IPS-18c (cell line): ENCODE data around the gene GRM4.

ENCODE experiments used
- H3K4me3 ChIP-seq: 2 replicates; pipeline ENCODE4 v1.7.0; 2013; ENCODE audit warnings: low read depth, mild to moderate bottlenecking, low read length, moderate library complexity; ENCODE audit not compliant: insufficient read depth
- H3K9me3 ChIP-seq: one replicate; pipeline ENCODE4 v1.6.1; 2013; ENCODE audit warnings: mild to moderate bottlenecking, low read length, moderate library complexity; ENCODE audit not compliant: control insufficient read depth, insufficient read depth

Gene GRM4

DNA sequence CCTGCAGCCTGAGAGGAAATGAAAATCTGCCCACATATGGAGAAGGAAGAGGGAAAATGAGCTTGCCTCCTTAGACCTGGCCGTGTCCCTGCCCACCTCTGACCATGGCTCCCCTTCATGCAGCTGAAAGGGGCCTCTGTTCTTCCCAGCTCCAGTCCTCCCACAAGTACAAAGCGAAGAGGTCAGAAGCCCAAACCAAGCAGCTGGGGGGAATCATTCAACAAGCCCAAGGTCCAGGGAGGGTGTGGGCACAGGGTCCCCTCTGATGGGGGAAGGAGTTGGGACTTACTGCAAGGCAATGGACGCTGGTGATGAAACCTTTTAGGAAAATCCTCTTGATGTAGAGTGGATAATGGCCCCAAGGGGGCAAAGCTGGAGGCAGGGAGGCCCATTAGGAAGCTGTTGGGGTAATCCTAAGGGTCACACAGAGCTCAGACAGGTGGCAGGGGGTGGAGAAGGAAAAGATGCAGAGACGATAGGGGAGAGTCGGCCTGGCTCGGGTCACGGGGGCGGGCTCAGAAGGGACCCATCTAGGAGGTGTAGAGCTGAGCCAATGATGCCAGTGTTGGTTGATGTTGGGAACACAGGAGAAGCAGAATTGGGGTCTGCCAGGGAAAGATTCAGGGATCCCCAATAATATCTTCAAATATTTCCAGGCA is 16.1 kb upstream of the GRM4 start:
- no peaks in the 10 kb centered on the region for H3K9me3 ChIP-seq

DNA sequence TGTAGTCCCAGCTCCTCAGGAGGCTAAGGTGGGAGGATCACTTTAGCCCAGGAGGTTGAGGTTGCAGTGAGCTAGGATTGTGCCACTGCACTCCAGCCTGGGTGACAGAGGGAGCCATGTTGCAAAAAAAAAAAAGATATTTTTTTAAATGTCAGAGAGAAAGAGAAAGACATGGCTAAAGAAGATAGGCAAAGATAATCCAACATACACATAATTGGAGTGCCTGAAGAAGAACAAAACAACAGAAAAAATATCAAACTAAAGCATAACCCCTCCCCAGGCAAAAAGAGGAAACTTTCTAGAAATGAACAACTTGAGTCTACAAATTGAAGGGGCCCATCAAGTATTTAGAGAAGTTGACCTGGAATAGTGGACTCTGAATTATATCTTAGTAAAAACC is 14.0 kb upstream of the GRM4 start:
- H3K4me3 ChIP-seq, result no peak overlapping the region
- no peaks in the 10 kb centered on the region for H3K9me3 ChIP-seq

More for the DNA sequence above, 16.1 kb upstream of the GRM4 start:
- no peak overlapping the region for H3K4me3 ChIP-seq

DNA sequence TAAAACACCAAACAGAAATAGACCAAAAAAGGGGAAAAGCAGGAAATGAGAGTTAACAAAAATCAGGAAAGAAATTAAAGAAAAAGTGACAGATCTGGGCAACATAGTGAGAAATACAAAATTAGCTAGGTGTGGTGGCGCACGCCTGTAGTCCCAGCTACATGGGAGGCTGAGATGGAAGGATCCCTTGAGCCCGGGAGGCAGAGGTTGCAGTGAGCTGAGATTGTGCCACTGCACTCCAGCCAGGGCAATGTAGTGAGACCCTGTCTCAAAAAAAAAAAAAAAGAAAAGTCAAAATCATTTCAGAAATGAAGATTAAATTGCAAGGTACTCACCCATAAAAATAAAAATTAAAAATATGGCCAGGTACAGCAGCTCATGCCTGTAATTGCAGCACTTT is 13.0 kb upstream of the GRM4 start:
- no peak overlapping the region for H3K4me3 ChIP-seq
- H3K9me3 ChIP-seq, result no peaks in the 10 kb centered on the region

DNA sequence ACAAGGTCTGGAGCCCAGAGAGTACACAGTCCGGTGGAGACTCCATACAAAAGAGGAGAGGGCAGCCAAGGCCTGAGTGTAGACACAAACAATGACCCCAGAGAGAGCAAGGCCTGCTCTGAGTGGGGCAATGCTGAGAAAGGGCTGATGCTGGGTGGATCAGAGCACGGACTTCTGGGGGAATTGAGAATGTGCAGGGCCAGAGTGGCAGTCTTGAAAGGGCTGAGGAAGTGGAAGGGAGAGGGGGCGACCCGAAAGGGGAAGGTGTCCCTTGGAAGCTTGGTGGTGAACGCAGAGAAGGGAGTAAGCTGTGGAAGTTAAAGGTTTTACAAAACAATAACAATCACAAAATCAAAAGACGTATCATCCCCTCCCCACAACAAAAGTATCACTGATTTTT is 12.0 kb upstream of the GRM4 start:
- H3K4me3 ChIP-seq, result no peak overlapping the region
- H3K9me3 ChIP-seq, result peaks cover 3% of the 10 kb centered on the region

DNA sequence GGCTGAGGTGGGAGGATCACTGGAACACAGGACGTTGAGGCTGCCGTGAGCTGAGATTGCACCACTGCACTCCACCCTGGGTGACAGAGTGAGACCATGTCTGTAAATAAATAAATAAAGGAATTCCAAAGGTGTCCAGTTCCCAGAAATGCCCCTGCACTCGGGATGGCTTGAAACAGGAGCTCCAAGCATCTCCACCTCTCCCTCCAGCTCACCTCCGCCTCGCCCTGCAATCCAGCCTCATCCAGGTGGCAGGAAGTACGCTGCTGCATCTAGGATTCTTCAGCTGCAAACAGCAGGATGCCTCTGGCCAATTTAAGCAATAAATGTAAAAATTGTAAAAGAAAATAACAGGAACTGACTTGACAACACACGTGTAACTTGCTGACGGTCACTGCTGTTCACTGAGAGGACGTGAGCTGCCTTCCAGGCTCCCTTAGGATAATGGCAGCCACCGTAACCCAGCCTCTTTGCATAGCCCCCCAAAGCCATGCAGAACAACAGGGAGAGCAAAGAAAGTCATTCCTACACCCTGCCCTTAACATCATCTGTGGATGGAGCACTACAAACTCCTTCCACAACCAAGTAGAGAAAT is 11.4 kb upstream of the GRM4 start:
- Histone ChIP-seq H3K9me3 (peaks cover 3% of the 10 kb centered on the region), H3K4me3 (no peak overlapping the region)

DNA sequence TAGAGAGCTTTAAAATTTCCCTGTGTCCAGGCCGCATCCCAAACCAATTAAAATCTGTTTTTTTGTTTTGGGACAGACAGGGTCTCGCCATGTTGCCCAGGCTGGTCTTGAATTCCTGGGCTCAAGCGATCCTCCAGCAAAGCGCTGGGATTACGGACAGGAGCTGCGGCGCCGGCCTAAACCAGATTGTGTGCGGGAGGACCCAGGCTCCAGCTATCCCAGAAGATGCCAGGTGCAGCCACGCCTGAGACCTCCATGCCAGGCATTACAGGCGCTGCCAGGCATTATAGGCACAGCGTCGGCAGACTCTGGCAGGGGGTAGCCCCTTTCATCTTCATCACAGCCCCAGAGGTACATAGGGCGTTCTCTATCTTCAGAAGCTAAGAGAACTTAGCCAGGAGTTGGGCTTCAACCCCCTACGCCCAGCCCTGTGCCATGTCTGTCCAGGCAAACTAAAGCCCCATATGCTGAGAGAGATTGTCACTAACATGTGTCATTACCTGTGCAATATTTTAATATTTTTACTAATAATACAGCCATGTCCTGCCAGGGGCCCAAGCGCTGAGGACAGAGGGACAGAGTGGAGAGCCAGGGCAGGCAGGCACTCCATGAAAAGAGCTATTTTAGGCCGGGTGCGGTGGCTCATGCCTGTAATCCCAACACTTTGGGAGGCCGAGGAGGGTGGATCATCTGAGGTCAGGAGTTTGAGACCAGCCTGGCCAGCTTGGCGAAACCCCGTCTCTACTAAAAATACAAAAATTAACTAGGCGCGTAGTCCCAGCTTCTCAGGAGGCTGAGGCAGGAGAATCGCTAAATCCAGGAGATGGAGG is 9.8 kb upstream of the GRM4 start:
- H3K9me3 ChIP-seq, result peaks cover 3% of the 10 kb centered on the region
- no peak overlapping the region for H3K4me3 ChIP-seq

DNA sequence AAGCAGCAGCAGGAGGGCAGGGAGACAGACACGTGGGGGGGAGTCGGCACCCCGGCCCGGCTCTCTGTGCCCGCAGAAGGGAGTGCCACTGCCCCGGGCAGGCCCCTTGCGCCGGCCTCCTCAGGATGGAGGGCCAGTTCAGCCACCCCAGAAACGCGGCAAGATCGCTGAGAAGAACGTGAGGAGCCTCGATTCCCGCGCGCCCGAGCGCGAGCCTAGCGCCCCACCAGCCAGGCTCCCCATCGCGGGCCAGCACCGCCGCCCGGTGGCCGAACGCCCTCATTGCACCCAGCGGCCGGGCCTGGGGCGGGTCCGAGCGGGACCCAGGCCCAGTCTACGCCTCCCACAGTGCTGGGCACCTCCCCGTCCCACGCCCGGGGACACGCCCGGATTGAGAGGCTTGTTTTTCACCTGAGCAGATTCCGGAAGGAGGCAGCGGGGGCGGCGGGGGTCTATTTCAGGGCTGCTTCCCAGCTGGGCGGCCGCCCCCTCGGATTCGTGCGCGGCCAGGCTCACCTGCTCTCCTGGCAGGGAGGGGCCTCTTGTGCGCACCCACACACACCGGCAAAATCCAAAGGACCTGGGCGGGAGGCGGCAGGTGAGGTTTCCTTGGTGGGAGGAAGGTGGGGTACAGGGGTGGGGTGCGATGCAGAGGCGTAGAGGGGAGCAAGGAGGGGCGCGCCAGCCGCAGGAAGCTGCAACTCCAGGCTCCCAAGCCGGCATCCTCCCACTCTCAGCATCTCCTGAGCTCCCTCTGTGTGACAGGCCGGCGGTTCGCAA is 9.0 kb upstream of the GRM4 start:
- Histone ChIP-seq H3K4me3 (peak overlapping the region; percentile 59), H3K9me3 (peaks cover 3% of the 10 kb centered on the region)

DNA sequence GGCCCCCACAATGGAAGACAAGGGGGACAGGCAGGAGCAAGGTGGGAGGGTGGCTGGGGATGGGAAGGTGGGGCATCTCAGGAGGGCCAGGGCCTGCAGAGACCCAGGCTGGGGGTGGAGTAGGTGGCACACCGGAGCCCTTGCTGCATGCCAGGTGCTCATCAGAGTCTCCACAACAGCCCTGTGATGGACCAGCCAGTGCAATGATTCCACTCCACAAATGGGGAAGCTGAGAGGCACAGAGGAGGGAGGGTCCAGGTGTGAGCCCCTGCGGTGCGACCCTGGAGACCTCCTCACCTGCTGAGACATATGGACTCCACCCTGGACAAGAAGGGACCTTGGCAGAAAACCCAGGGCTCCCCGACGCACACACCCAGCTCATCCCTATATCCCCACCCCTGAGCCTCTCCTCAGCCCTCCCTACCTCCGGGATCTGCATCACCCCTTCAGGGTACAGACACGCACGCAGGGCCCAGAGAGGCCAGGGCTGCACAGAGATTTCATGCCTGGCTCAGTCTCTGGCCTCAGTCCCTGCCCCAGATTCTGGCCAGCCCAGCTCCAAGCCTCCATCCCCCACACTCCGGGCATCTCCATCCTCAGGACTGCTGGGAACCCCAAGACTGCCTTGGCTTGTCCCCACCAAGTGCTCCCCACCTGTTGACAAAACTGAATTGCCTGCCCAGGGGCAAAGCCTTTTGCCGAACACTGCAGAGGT is 7.1 kb upstream of the GRM4 start:
- no peak overlapping the region for H3K4me3 ChIP-seq
- H3K9me3 ChIP-seq, result peaks cover 3% of the 10 kb centered on the region

DNA sequence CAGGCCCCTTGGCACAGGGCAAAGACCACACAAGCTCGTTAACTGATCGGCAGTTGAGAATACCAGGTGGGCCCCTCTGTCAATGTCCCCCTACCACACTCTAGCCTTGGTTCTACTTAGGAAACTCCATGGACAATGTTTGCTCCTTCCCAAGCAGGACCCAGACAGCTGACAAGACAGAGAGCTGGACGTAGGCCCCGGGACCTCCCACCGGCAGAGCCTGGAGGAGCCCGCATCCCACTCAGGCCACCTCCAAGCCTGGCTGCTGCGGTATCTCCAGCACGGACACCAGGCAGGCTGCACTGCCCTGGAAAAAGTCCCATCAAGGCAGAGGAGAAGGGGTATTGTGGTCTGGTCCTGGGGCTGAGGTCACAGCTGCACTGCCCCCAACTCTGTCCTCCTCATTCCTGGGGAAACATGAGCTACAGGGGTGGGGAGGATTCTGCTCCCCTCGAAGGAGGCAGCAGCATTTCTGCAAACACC is 6.2 kb upstream of the GRM4 start:
- H3K4me3 ChIP-seq, result no peak overlapping the region; the same call in 1 of the 2 replicates
- H3K9me3 ChIP-seq, result peaks cover 3% of the 10 kb centered on the region

DNA sequence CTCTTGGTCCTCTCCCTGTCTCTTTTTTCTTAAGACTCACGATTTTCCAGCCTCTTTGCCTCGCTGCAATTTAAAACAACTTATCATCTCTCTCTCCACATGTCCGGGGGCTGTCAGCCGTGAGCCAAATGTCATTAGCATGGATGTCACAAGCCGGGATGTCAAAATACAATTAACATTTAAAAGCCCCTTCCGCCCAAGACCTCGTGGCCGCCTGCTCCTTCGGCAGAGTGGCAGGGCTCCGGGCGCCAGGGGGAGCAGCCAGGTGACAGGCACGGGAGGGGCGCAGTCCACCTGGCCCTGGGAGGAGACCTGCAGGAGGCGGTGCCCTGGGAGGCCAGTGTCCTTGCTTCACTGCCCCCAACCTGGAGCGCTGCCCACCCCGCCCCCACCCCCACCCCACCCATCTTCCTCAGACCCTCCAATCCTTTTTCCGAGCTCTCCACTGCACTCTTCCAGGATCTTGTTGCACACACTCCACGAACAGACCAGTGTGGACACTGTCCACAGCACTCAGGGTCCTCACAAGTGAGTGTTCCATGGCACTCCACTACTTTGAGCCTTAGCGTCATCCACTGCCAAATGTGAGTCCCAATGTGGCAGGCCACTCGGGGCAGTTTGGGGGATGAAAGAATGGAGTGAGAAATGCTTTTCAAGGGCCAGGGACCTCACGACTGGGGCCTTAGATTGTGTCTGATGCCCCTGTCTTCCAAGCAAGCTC is 5.6 kb upstream of the GRM4 start:
- Histone ChIP-seq H3K4me3 (no peak overlapping the region), H3K9me3 (peaks cover 3% of the 10 kb centered on the region)

DNA sequence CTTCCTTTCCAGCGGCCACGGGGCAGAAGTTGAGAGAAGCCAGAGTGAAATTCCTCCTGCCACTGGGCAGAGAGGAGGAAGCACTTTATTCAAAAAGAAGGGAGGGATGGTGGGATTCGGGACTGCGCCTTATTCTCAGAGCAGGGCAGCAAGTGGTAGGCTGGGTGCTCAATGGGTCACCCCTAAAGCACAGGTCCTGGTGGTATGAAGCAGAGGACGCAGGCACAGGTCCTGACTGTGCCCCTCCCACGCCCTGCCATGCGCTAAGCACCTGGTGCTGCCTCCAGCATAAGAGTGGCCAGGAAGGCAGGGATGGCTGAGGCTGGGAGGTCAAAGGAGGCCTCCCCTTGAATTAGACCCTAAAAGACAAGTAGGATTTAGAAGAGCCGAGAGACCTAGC is 4.9 kb upstream of the GRM4 start:
- peaks cover 3% of the 10 kb centered on the region for H3K9me3 ChIP-seq
- H3K4me3 ChIP-seq, result no peak overlapping the region

DNA sequence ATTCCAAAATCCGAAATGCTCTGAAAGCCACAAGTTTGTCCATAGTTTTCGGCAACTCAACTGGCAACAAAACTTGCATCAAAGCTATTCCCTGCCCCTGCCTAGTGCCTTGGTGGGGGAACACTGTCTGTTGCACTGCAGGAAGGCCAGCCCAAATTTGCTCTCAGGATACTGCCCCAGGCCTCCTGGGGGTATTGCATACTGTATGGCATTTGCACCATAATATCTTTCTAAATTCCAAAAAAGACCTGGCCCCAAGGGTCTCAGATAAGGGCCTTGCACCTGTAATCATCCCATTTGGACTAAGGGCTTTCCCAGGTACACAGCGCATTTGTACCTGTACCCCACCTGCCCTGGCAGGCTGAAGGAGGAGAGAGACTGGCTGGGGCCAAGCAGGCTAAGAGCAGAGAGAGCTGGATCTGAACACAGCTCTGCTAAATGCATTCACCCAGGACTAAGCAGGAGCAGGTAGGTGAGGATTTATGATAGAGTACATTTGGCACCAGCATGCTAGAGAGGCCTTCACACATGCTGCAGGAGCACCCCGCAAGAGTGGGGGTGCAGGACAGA is 4.0 kb upstream of the GRM4 start:
- Histone ChIP-seq H3K9me3 (peaks cover 3% of the 10 kb centered on the region), H3K4me3 (no peak overlapping the region)

DNA sequence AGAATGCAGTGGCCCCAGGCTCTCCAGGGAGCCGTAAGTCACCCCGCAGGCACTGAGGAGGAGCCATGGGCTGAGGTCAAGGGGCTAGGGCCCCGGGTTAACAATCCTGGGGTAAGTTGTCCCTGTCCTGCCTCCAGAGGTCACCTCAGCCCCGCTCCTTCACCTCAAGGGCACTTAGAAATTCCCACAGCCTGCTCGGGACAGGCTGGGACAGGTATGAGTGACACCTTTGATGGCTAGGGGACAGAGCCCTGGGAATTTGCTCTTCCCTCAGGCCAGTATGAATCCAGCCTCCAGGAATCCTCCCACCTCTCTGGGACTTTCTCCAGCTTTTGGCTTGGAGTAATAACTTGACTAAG is 3.5 kb upstream of the GRM4 start:
- Histone ChIP-seq H3K4me3 (peak overlapping the region; percentile 5; the same call in 1 of the 2 replicates), H3K9me3 (peaks cover 3% of the 10 kb centered on the region)

DNA sequence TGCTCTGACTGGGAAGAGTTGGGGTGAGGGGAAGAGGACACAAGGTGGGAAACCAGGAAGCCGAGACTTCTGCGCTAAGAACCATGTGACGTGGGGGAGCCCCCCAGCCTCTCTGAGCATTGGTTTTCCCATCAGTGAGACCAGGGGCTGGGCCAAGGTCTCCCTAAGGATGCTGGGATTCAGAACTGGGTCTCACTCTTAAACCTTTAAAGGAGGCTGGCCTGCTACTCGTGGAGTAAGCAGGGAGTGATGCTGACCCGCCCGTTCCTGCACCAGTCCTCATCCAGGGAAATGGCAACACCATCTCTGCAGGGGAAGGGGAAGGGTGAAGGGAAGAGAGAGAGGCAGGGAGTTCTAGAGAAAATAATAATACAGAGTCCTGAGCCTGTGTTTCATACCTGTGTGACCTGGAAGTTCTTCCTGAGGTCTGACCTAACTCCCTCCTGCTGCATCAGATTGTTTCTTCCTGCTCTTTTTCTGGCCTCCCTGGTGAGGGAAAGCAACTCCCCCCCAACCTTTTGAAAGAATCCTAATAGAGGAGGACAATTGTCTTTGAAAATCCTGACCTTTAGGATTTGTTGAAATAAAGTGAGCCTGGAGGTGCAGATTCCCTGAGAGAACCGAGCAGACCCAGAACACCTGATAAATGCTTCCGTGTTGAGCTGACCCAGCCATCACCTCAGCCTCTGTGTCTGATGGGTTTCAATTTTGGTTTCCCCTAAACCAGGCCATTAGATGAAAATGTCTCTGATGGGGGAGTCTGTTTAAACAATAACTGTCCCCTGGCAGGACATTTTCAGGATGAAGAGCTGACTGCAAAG is 3.0 kb upstream of the GRM4 start:
- H3K4me3 ChIP-seq, result peak overlapping the region; percentile 5; the same call in 1 of the 2 replicates
- peaks cover 3% of the 10 kb centered on the region for H3K9me3 ChIP-seq

DNA sequence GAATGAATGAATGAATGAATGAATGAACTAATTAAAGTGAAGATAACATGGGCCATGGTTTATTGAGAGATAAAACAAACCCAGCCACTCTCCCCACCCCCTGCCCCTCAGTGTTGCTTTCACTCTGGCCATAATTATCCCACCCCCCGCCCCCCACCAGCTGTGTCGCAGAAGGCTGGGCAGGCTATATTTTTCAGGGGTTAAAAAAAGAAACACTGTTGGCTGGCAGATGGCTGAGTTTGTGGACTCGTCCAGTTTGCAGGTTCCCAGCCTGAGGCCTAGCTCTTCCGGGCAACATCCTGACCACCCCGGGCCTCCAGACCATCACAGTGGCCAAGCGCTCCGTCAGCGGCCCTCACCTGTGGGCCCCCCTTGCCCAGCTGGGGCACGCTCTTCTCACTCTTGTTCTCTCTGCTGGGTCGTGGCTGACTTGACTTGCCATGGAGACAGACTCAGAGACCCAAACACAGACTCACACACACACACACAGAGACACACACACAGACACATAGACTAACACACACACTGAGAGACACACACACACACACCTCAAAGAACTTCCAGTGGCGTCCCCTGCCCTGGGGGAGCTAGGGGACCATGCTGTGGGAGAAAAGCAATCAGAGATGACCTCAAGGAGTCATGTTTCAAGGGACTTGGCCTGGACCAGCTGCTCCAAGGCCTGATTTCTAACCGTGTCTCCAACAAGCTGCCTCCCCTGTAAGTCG is 2.2 kb upstream of the GRM4 start:
- Histone ChIP-seq H3K4me3 (no peak overlapping the region), H3K9me3 (no peaks in the 10 kb centered on the region)
